Right kidney (tissue), 1 donor: ENCODE measurements around the gene XXYLT1.

Experiments used
- DNase-seq: peaks from one replicate; pipeline ENCODE4 v3.0.0-alpha.2; 2016

The XXYLT1 gene

GRCh38 chr3:195184716-195185421, 86.1 kb downstream of the XXYLT1 start:
- no peak for DNase-seq

GRCh38 chr3:195183071-195183776, 87.7 kb downstream of the XXYLT1 start:
- DNase-seq = no peak

- DNase-seq = no peak
Observed at GRCh38 chr3:195182470-195182795, 88.5 kb downstream of the XXYLT1 start.

- no peak for DNase-seq
Observed at GRCh38 chr3:195181741-195182469, 89.1 kb downstream of the XXYLT1 start.

- DNase-seq = no peak
Observed at GRCh38 chr3:195181113-195181498, 89.9 kb downstream of the XXYLT1 start.

- DNase-seq = peak; percentile 41
Observed at GRCh38 chr3:195180490-195181112, 90.4 kb downstream of the XXYLT1 start.

- DNase-seq = peak; percentile 50
Observed at GRCh38 chr3:195179776-195180489, 91.0 kb downstream of the XXYLT1 start.

GRCh38 chr3:195178124-195178910, 92.6 kb downstream of the XXYLT1 start:
- DNase-seq = no peak

GRCh38 chr3:195177422-195178123, 93.4 kb downstream of the XXYLT1 start:
- DNase-seq = no peak

GRCh38 chr3:195176776-195177175, 94.2 kb downstream of the XXYLT1 start:
- no peak for DNase-seq

- no peak for DNase-seq
Observed at GRCh38 chr3:195175476-195176337, 95.3 kb downstream of the XXYLT1 start.

- DNase-seq = no peak
Observed at GRCh38 chr3:195175076-195175475, 95.9 kb downstream of the XXYLT1 start.

GRCh38 chr3:195173657-195174056, 97.3 kb downstream of the XXYLT1 start:
- no peak for DNase-seq

- DNase-seq = no peak
Observed at GRCh38 chr3:195172896-195173295, 98.1 kb downstream of the XXYLT1 start.

- DNase-seq = no peak
Observed at GRCh38 chr3:195172039-195172684, 98.8 kb downstream of the XXYLT1 start.

GRCh38 chr3:195171093-195171873, 99.7 kb downstream of the XXYLT1 start:
- DNase-seq = no peak

- DNase-seq = no peak
Observed at GRCh38 chr3:195170496-195170895, 100.5 kb downstream of the XXYLT1 start.

- no peak for DNase-seq
Observed at GRCh38 chr3:195169011-195169649, 101.8 kb downstream of the XXYLT1 start.
